Tibial nerve (tissue), 4 donors: Measurements from ENCODE around the gene BMP2. TPM values are rescaled to one million over a fixed set of nuclear protein-coding genes. Genes with fewer than 3 reads are reported as not detected.

Experiments used
- DNase-seq, 2 donors: peaks; one replicate each; pipeline ENCODE4 v3.0.0-alpha.2; 2019; ENCODE audit warnings: low spot score in 2 of 2
- H3K27ac ChIP-seq, 4 donors: fragments of 200-600 bp; sonication (generic) in 3 of 4; one replicate each; pipeline ENCODE4 v1.5.1; 2017 to 2019; ENCODE audit warnings: mild to moderate bottlenecking in 1 of 4
- H3K27me3 ChIP-seq, 2 donors: fragments of 200-600 bp; sonication (generic) in 1 of 2; one replicate each; pipeline versions ENCODE4 v1.5.1 to v1.6.0; 2017 to 2019
- H3K36me3 ChIP-seq, 3 donors: fragments of 200-600 bp; sonication (generic); one replicate each; pipeline ENCODE4 v1.5.1; 2018 to 2019
- H3K4me1 ChIP-seq, 4 donors: fragments of 200-600 bp; sonication (generic) in 3 of 4; one replicate each; pipeline ENCODE4 v1.5.1; 2017 to 2019
- H3K4me3 ChIP-seq, 4 donors: fragments of 200-600 bp; sonication (generic) in 3 of 4; one replicate each; pipeline ENCODE4 v1.5.1; 2017 to 2019; ENCODE audit warnings: mild to moderate bottlenecking in 1 of 4, moderate library complexity in 1 of 4
- H3K9me3 ChIP-seq, 4 donors: fragments of 200-600 bp; sonication (generic) in 3 of 4; one replicate each; pipeline ENCODE4 v1.5.1; 2017 to 2019
- CTCF ChIP-seq, 5 experiments: fragments of 200-600 bp in 3 of 5; fragments of 450-650 bp in 2 of 5; sonication (generic) in 3 of 5; IDR thresholded peaks; one replicate each; pipeline ENCODE4 v1.5.1; 2016 to 2019; ENCODE audit warnings: antibody characterized with exemption in 5 of 5, mild to moderate bottlenecking in 3 of 5, moderate library complexity in 2 of 5
- EP300 ChIP-seq, 2 donors: sonication (generic); formaldehyde crosslinking; IDR thresholded peaks; one replicate each; pipeline ENCODE4 v1.6.1; 2017; ENCODE audit warnings: antibody characterized with exemption in 2 of 2, mild to moderate bottlenecking in 1 of 2
- POLR2A ChIP-seq, 2 donors: fragments of 450-650 bp; IDR thresholded peaks; one replicate each; pipeline ENCODE4 v1.6.1; 2017; ENCODE audit warnings: antibody characterized with exemption in 2 of 2, mild to moderate bottlenecking in 2 of 2, moderate library complexity in 2 of 2
- WGBS, 2 donors: methylation state at CpG; one replicate each; pipeline ENCODE4 v1.1.5; 2018; 5-methylcytosine and 5-hydroxymethylcytosine counted together
- total RNA-seq, 4 donors: library from RNA; depleted of rRNA; stranded (reverse); fragments of >200 nt; gene quantifications; one replicate each; pipeline ENCODE4 v1.1.0, GENCODE V29; 2016

Gene BMP2
- total RNA-seq, 4 donors from 2014 or later = 9.6 to 25.5 (median 22.4) TPM

DNA sequence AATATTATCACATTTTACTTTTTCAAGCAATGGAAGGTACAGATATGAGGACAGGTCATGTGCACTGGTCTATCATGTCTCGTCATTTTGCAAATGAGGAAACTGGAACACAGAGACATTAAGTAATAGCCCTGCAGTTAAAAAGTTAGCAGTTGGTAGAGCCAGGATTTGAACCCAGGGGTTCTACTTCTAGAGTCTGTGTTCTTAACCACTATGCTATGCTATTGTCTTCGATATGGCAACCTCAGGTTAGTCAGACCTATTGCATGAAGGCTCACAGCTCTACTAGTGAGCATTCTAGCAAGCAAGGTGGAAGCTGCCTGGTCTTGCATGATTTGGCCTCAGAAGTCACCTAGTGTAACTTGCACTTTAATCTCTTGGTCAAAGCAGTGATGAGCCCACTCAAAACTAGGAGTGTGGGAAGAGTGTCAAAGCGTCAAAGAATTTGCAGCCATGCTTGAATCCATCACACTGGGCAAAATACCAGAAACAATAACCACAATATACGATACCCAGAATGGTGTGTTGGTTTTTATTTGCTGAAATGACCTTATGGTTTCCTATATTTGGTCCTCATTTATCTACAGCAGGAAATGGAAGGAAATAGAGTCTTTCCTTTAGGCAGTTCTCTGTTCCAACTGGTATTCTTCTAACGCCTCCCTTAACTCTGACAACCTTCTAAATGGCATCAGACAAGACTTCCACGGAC is 20.4 kb upstream of the BMP2 start:
- Histone ChIP-seq H3K4me3 (no peak overlapping the region), H3K4me1 (no peaks in the 10 kb centered on the region), H3K27ac (no peak overlapping the region), H3K9me3 (no peaks in the 10 kb centered on the region), H3K27me3 (no peaks in the 10 kb centered on the region), H3K36me3 (no peaks in the 10 kb centered on the region)
- TF ChIP-seq POLR2A (IDR thresholded peaks at IDR 0.05) = no peak
- TF ChIP-seq CTCF (IDR thresholded peaks at IDR 0.05) = no peak
- TF ChIP-seq EP300 (IDR thresholded peaks at IDR 0.05) = no peak
- DNase-seq = no peak
- 59 to 70% methylated on average over 6 of the region's 6 CpGs for WGBS, 2 donors

DNA sequence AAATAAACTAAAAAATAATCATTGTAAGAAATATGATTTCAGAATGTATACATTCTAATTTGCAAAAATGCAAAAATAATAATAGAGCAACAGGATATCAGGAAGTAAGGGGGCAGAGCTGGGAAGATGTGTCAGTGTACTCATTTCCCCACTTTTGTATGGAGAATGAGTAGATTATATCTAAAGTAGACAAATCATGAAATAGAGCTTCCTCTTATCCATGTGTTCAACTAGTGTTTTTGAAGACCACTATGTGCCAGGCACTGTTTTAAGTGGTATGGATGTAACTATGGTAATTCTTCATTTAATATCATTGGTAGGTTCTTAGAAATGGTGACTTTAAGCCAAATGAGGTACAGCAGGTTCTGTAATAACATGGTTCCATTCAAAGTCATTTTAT is 17.0 kb upstream of the BMP2 start:
- Histone ChIP-seq H3K4me3 (no peak overlapping the region), H3K9me3 (peaks cover 0 to 3% (median 0%) of the 10 kb centered on the region in 4 donors), H3K27ac (no peak overlapping the region), H3K36me3 (no peaks in the 10 kb centered on the region), H3K27me3 (no peaks in the 10 kb centered on the region), H3K4me1 (no peaks in the 10 kb centered on the region)
- TF ChIP-seq POLR2A (IDR thresholded peaks at IDR 0.05) (no peak), CTCF (IDR thresholded peaks at IDR 0.05) (no peak), EP300 (IDR thresholded peaks at IDR 0.05) (no peak)
- DNase-seq = no peak

- Histone ChIP-seq H3K4me3 (no peak overlapping the region), H3K27me3 (no peaks in the 10 kb centered on the region), H3K27ac (no peak overlapping the region), H3K4me1 (no peaks in the 10 kb centered on the region), H3K36me3 (no peaks in the 10 kb centered on the region), H3K9me3 (peaks cover 0 to 3% (median 0%) of the 10 kb centered on the region in 4 donors)
- 76 to 81% methylated on average over 4 of the region's 4 CpGs for WGBS, 2 donors
- DNase-seq = no peak
- TF ChIP-seq POLR2A (IDR thresholded peaks at IDR 0.05) = no peak
Measured at GRCh38 chr20:6756693-6757595, 10.5 kb upstream of the BMP2 start.

- no peak overlapping the region for H3K4me3 ChIP-seq
- H3K27me3 ChIP-seq = peaks cover 0 to 10% of the 10 kb centered on the region in 2 donors
- H3K9me3 ChIP-seq = no peaks in the 10 kb centered on the region
- no peak overlapping the region for H3K27ac ChIP-seq
- peaks cover 0 to 30% (median 5%) of the 10 kb centered on the region in 4 donors for H3K4me1 ChIP-seq
- 93 to 98% methylated on average over 2 of the region's 2 CpGs for WGBS, 2 donors
- TF ChIP-seq CTCF (IDR thresholded peaks at IDR 0.05) (no peak), EP300 (IDR thresholded peaks at IDR 0.05) (no peak), POLR2A (IDR thresholded peaks at IDR 0.05) (no peak)
- no peaks in the 10 kb centered on the region for H3K36me3 ChIP-seq
- no peak for DNase-seq
Measured at GRCh38 chr20:6764619-6765018, 2.9 kb upstream of the BMP2 start.

- H3K36me3 ChIP-seq = no peaks in the 10 kb centered on the region
- no peak overlapping the region for H3K27ac ChIP-seq
- H3K9me3 ChIP-seq = no peaks in the 10 kb centered on the region
- H3K27me3 ChIP-seq = peaks cover 0 to 17% of the 10 kb centered on the region in 2 donors
- DNase-seq = peak in 1 of 2 donors; percentile 20
- H3K4me3 ChIP-seq = no peak overlapping the region
- WGBS, 2 donors = 13 to 14% methylated on average over 6 of the region's 6 CpGs
- peaks cover 0 to 39% (median 8%) of the 10 kb centered on the region in 4 donors for H3K4me1 ChIP-seq
- peak; percentile 40 to 54 (median 44) for TF ChIP-seq CTCF (IDR thresholded peaks at IDR 0.05)
- TF ChIP-seq POLR2A (IDR thresholded peaks at IDR 0.05) = no peak
Measured at GRCh38 chr20:6765469-6766058, 1.9 kb upstream of the BMP2 start.
